DOHH2 (cell line): ENCODE data around the gene EPHB4.
"Not testable (repeated sequence)": the region's sequence is repeated elsewhere in the genome, so short reads cannot be mapped to it uniquely, and the experiment has no call there.

Source experiments
- CTCF ChIP-seq: fragments of 200-600 bp; sonication (generic); IDR thresholded peaks from one replicate; pipeline ENCODE4 v1.5.1; 2014; ENCODE audit warnings: antibody characterized with exemption, mild to moderate bottlenecking, low read depth, low read length; ENCODE audit not compliant: poor library complexity, severe bottlenecking
- EZH2phosphoT487 ChIP-seq: fragments of 200-600 bp; sonication (generic); IDR thresholded peaks from 2 replicates; pipeline ENCODE4 v1.6.1; 2017; ENCODE audit warnings: borderline replicate concordance, mild to moderate bottlenecking, antibody characterized with exemption, low read length, moderate library complexity, mixed read lengths

DNA sequence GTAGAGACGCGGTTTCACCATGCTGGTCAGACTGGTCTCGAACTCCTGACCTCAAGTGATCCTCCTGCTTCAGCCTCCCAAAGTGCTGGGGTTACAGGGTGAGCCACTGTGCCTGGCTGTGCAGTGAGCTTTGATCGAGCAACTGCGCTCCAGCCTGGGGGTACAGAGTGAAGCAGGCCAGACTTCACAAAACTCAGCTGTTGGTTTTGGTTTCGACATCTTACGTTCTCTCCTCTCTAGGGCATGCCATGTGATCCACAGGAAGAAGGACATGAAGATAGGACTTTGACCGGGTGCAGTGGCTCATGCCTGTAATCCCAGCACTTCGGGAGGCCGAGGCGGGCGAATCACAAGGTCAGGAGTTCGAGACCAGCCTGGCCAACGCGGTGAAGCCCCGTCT lies 10.8 kb downstream of the EPHB4 start:
- TF ChIP-seq CTCF, EZH2phosphoT487: not testable (repeated sequence)
